ENCODE measurements around the gene SNTB2. TPM values are rescaled to one million over a fixed set of nuclear protein-coding genes. Genes with fewer than 3 reads are reported as not detected.

Gene SNTB2
- total and polyA plus RNA-seq, 2 of the 13 experiments (the other 11 are each of a cell fraction or from before 2014, with no cell fraction given), result 11.5 to 19.2 TPM

GRCh38 chr16:69329369-69330285, 142.7 kb downstream of the SNTB2 start (continued):
- no peak for TF ChIP-seq ELF4 (CRISPR knock-in tag; IDR thresholded peaks at IDR 0.05; ENCODE audit: borderline replicate concordance)
- TF ChIP-seq ZNF235 (CRISPR knock-in tag; IDR thresholded peaks at IDR 0.05; ENCODE audit: borderline replicate concordance), result no peak
- TF ChIP-seq ZNF691 (CRISPR knock-in tag; IDR thresholded peaks at IDR 0.05; ENCODE audit: borderline replicate concordance, low read depth), result peak; percentile 49; the same call in 1 of the 2 replicates
- TF ChIP-seq CREB3 (CRISPR knock-in tag; IDR thresholded peaks at IDR 0.05), result no peak
- TF ChIP-seq SP140L (CRISPR knock-in tag; IDR thresholded peaks at IDR 0.05; ENCODE audit: borderline replicate concordance), result no peak
- TF ChIP-seq ZNF331 (CRISPR knock-in tag; IDR thresholded peaks at IDR 0.05), result no peak
- no peak for TF ChIP-seq PHF5A (CRISPR knock-in tag; IDR thresholded peaks at IDR 0.05; ENCODE audit: low read depth, unreplicated experiment)
- no peak for TF ChIP-seq E2F1 (CRISPR knock-in tag; IDR thresholded peaks at IDR 0.05)
- no peak for TF ChIP-seq THAP7 (CRISPR knock-in tag; IDR thresholded peaks at IDR 0.05)
- no peak for TF ChIP-seq PAF1 (CRISPR knock-in tag; IDR thresholded peaks at IDR 0.05)
- TF ChIP-seq POLR2A (IDR thresholded peaks at IDR 0.05; ENCODE audit: insufficient read depth in 1 of 2, low read depth in 2 of 2, low read length in 2 of 2), result peak in 1 of 2 experiments; percentile 38; a peak in 1 of 4 replicates
- TF ChIP-seq AKAP8 (CRISPR knock-in tag; IDR thresholded peaks at IDR 0.05), result no peak
- TF ChIP-seq TARDBP (CRISPR knock-in tag; IDR thresholded peaks at IDR 0.05), result no peak
- TF ChIP-seq NPAS2 (CRISPR knock-in tag; IDR thresholded peaks at IDR 0.05; ENCODE audit: borderline replicate concordance), result no peak
- no peak for TF ChIP-seq ZFP36L2 (CRISPR knock-in tag; IDR thresholded peaks at IDR 0.05)
- TF ChIP-seq PATZ1 (CRISPR knock-in tag; IDR thresholded peaks at IDR 0.05), result peak; percentile 51
- no peak for TF ChIP-seq NFKBIZ (CRISPR knock-in tag; IDR thresholded peaks at IDR 0.05)
- TF ChIP-seq PPARG (CRISPR knock-in tag; conservative IDR thresholded peaks at IDR 0.05), result no peak
- TF ChIP-seq MAF1 (CRISPR knock-in tag; IDR thresholded peaks at IDR 0.05; ENCODE audit: borderline replicate concordance), result no peak
- TF ChIP-seq NONO (IDR thresholded peaks at IDR 0.05), result no peak
- no peak; the same call in 1 of the 2 replicates for TF ChIP-seq NONO (CRISPR knock-in tag; conservative IDR thresholded peaks at IDR 0.05)
- TF ChIP-seq ZFP36L1 (CRISPR knock-in tag; IDR thresholded peaks at IDR 0.05), result no peak
- no peak for TF ChIP-seq IRX3 (CRISPR knock-in tag; IDR thresholded peaks at IDR 0.05; ENCODE audit: borderline replicate concordance, low read depth)
- 0 out of 2 replicates have a peak, but pooled peaks have one; percentile 30 for TF ChIP-seq MED13 (CRISPR knock-in tag; IDR thresholded peaks at IDR 0.05)
- TF ChIP-seq MLLT10 (CRISPR knock-in tag; IDR thresholded peaks at IDR 0.05), result no peak
- no peak for TF ChIP-seq JDP2 (CRISPR knock-in tag; IDR thresholded peaks at IDR 0.05; ENCODE audit: borderline replicate concordance)
